Sigmoid colon (tissue), 4 donors: Measurements from ENCODE around the gene KRTAP9-1.

Experiments
- EP300 ChIP-seq, 4 donors: sonication (generic); formaldehyde crosslinking; IDR thresholded peaks; one replicate each; pipeline ENCODE4 v1.6.1; 2017; ENCODE audit warnings: antibody characterized with exemption in 4 of 4
- POLR2A ChIP-seq, 2 donors: fragments of 450-650 bp; IDR thresholded peaks; one replicate each; pipeline ENCODE4 v1.6.1; 2016; ENCODE audit warnings: antibody characterized with exemption in 2 of 2, mild to moderate bottlenecking in 2 of 2, moderate library complexity in 2 of 2

DNA sequence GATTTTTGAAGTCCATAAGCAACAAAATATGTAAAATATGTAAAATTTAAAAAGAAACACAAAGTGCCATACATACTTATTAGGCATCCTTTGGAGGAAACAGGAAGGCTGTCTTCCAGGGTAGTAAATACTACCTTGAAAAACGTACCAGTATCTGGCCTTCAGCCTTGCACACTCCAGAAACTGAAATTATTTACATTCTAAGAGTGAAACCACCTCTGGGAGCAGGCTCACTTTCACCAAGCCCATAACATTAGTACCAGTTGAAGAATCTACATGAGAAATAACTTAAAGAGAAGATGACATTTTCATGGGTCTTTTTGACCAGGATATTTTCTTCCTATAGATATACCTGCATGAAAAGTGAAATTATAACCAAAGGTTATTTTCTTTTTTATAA lies 6.4 kb downstream of the KRTAP9-1 start:
- TF ChIP-seq POLR2A (IDR thresholded peaks at IDR 0.05) (no peak), EP300 (IDR thresholded peaks at IDR 0.05) (no peak)
